ENCODE measurements around the gene PRR36.
A peak's percentile ranks its signal among the peaks of the same experiment; 100 is the strongest.

PRR36 gene

GRCh38 chr19:7912697-7913564, 38.7 kb upstream of the PRR36 start:
- DNase-seq, result no peak

GRCh38 chr19:7912144-7912696, 38.0 kb upstream of the PRR36 start:
- no peak for DNase-seq

- DNase-seq, result no peak
Observed at GRCh38 chr19:7911508-7912143, 37.4 kb upstream of the PRR36 start.

- DNase-seq, result no peak
Observed at GRCh38 chr19:7910321-7911161, 36.4 kb upstream of the PRR36 start.

GRCh38 chr19:7909471-7910067, 35.4 kb upstream of the PRR36 start:
- DNase-seq, result no peak

- no peak for DNase-seq
Observed at GRCh38 chr19:7908742-7909461, 34.7 kb upstream of the PRR36 start.

GRCh38 chr19:7908078-7908699, 34.0 kb upstream of the PRR36 start:
- no peak for DNase-seq

- no peak for DNase-seq
Observed at GRCh38 chr19:7907544-7907943, 33.4 kb upstream of the PRR36 start.

GRCh38 chr19:7907122-7907521, 32.9 kb upstream of the PRR36 start:
- no peak for DNase-seq

- DNase-seq, result no peak
Observed at GRCh38 chr19:7905859-7906258, 31.7 kb upstream of the PRR36 start.

GRCh38 chr19:7905268-7905667, 31.1 kb upstream of the PRR36 start:
- DNase-seq, result no peak

GRCh38 chr19:7904074-7905020, 30.2 kb upstream of the PRR36 start:
- DNase-seq, result peak; percentile 91

GRCh38 chr19:7903244-7904073, 29.3 kb upstream of the PRR36 start, which contains the start of gene MAP2K7:
MAP2K7 (plus strand) TSS chr19:7903877; CDS start chr19:7903945, 68 bp downstream.
- DNase-seq, result peak; percentile 100

GRCh38 chr19:7902796-7903243, 28.6 kb upstream of the PRR36 start:
- DNase-seq, result no peak

- DNase-seq, result no peak
Observed at GRCh38 chr19:7901337-7901736, 27.1 kb upstream of the PRR36 start.

GRCh38 chr19:7900931-7901330, 26.7 kb upstream of the PRR36 start:
- no peak for DNase-seq

- no peak for DNase-seq
Observed at GRCh38 chr19:7900401-7900870, 26.2 kb upstream of the PRR36 start.

GRCh38 chr19:7899751-7900378, 25.7 kb upstream of the PRR36 start:
- no peak for DNase-seq

GRCh38 chr19:7898967-7899366, 24.8 kb upstream of the PRR36 start:
- DNase-seq, result no peak

Data from CD4-positive, alpha-beta T cell treated with Interleukin-21 for 1 hour (primary cell).